Measurements from ENCODE around the gene ASCL4. TPM values are rescaled to one million over a fixed set of nuclear protein-coding genes. Genes with fewer than 3 reads are reported as not detected.
"Not testable (repeated sequence)": the region's sequence is repeated elsewhere in the genome, so short reads cannot be mapped to it uniquely, and the experiment has no call there.

ASCL4 gene
- not detected in 2 replicates for polyA plus RNA-seq (2012; rRNA removed)
- not detected in 2 replicates for polyA plus RNA-seq (2012; cell fraction: cytosol; rRNA removed)
- polyA plus RNA-seq (2012; cell fraction: nucleus; rRNA removed), result not detected in 2 replicates

GRCh38 chr12:107774349-107775029, at the start of gene ASCL4:
TSS of gene ASCL4 (plus strand) at chr12:107774704. CDS start at chr12:107775219, 515 bp downstream.
- TF ChIP-seq TEAD4 (IDR thresholded peaks at IDR 0.05; ENCODE audit: borderline replicate concordance, insufficient read depth) (no peak), NRF1 (IDR thresholded peaks at IDR 0.05; ENCODE audit: low read depth, low read length) (no peak), RCOR1 (IDR thresholded peaks at IDR 0.05; ENCODE audit: low read length) (no peak), CHD2 (IDR thresholded peaks at IDR 0.05; ENCODE audit: low read length, partially characterized antibody) (no peak), RFX5 (IDR thresholded peaks at IDR 0.05; ENCODE audit: low read length) (no peak), REST (IDR thresholded peaks at IDR 0.05; ENCODE audit: low read depth, low read length) (no peak), FOSL2 (IDR thresholded peaks at IDR 0.05; ENCODE audit: borderline replicate concordance, low read depth) (no peak), NFIC (IDR thresholded peaks at IDR 0.05; ENCODE audit: borderline replicate concordance) (no peak), TAF1 (IDR thresholded peaks at IDR 0.05; ENCODE audit: borderline replicate concordance, low read depth, low read length) (no peak), ELF1 (IDR thresholded peaks at IDR 0.05) (no peak), GABPA (IDR thresholded peaks at IDR 0.05; ENCODE audit: low read depth) (no peak), CTCF (IDR thresholded peaks at IDR 0.05) (no peak), MEF2A (IDR thresholded peaks at IDR 0.05; ENCODE audit: borderline replicate concordance, low read depth) (no peak), MAX (IDR thresholded peaks at IDR 0.05; ENCODE audit: low read depth) (no peak), FOXM1 (IDR thresholded peaks at IDR 0.05; ENCODE audit: low read depth) (no peak), RAD21 (IDR thresholded peaks at IDR 0.05; ENCODE audit: low read length) (no peak), SMC3 (IDR thresholded peaks at IDR 0.05; ENCODE audit: low read depth, low read length) (no peak)
- POLR2A ChIA-PET, result no interaction called here
- Histone ChIP-seq H3K9ac (no peak within 1 kb of the TSS), H3K4me2 (no peak within 1 kb of the TSS), H3K9me2 (no peaks in the 10 kb centered on the region), H2AFZ (ENCODE audit: low read depth) (no peak within 1 kb of the TSS), H3K79me2 (ENCODE audit: insufficient read depth) (no peaks in the 10 kb centered on the region), H3K27me3 (ENCODE audit: insufficient read depth) (peaks cover 23% of the 10 kb centered on the region), H3K36me3 (replicated peaks in 1 of 2; ENCODE audit: control insufficient read depth in 1 of 2, insufficient read depth in 2 of 2, low read length in 1 of 2) (no peaks in the 10 kb centered on the region), H3K4me3 (ENCODE audit: low read depth in 2 of 2, low read length in 1 of 2) (peak within 1 kb of the TSS in 1 of 2 experiments; percentile 23; a peak in 1 of 4 replicates), H3K27ac (ENCODE audit: low read depth in 2 of 2, low read length in 1 of 2) (no peak within 1 kb of the TSS), H3K4me1 (ENCODE audit: control insufficient read depth in 1 of 2, insufficient read depth in 2 of 2, low read depth in 1 of 2, low read length in 1 of 2) (no peaks in the 10 kb centered on the region; a peak in 1 of 4 replicates), H3K9me3 (no peaks in the 10 kb centered on the region), H3F3A (replicated peaks; ENCODE audit: insufficient read depth) (no peaks in the 10 kb centered on the region), H4K20me1 (ENCODE audit: insufficient read depth) (no peaks in the 10 kb centered on the region)
- WGBS (ENCODE audit: low lambda C conversion rate), result 42% methylated on average over 13 of the region's 13 CpGs
- no peak for DNase-seq
- CTCF ChIA-PET, result interaction anchor here (0.9 to 1.8 kb wide), 3 partner anchors 9 to 855 kb away, joined by 3 to 4 read pairs (median 4); no protein-coding TSS in a partner anchor

GRCh38 chr12:107727327-107727726, 47.2 kb upstream of the ASCL4 start:
- H3K36me3 ChIP-seq (replicated peaks in 1 of 2; ENCODE audit: control insufficient read depth in 1 of 2, insufficient read depth in 2 of 2, low read length in 1 of 2); H3K9me3 ChIP-seq; H3K4me1 ChIP-seq (ENCODE audit: control insufficient read depth in 1 of 2, insufficient read depth in 2 of 2, low read depth in 1 of 2, low read length in 1 of 2); H3K4me3 ChIP-seq (ENCODE audit: low read depth in 2 of 2, low read length in 1 of 2); H3K9ac ChIP-seq; CTCF ChIA-PET; DNase-seq; H4K20me1 ChIP-seq (ENCODE audit: insufficient read depth); H3K4me2 ChIP-seq; H3K9me2 ChIP-seq; POLR2A ChIA-PET; H3F3A ChIP-seq (replicated peaks; ENCODE audit: insufficient read depth); H3K79me2 ChIP-seq (ENCODE audit: insufficient read depth); H2AFZ ChIP-seq (ENCODE audit: low read depth); H3K27me3 ChIP-seq (ENCODE audit: insufficient read depth); H3K27ac ChIP-seq (ENCODE audit: low read depth in 2 of 2, low read length in 1 of 2): not testable (repeated sequence)
- WGBS (ENCODE audit: low lambda C conversion rate), result 14% methylated on average over 1 of the region's 1 CpG

- H3F3A ChIP-seq (replicated peaks; ENCODE audit: insufficient read depth); DNase-seq; POLR2A ChIA-PET; H3K4me3 ChIP-seq (ENCODE audit: low read depth in 2 of 2, low read length in 1 of 2); H4K20me1 ChIP-seq (ENCODE audit: insufficient read depth); H3K9me2 ChIP-seq; H3K4me2 ChIP-seq; H3K27ac ChIP-seq (ENCODE audit: low read depth in 2 of 2, low read length in 1 of 2); CTCF ChIA-PET; H3K36me3 ChIP-seq (replicated peaks in 1 of 2; ENCODE audit: control insufficient read depth in 1 of 2, insufficient read depth in 2 of 2, low read length in 1 of 2); H2AFZ ChIP-seq (ENCODE audit: low read depth); H3K79me2 ChIP-seq (ENCODE audit: insufficient read depth); H3K9me3 ChIP-seq; H3K4me1 ChIP-seq (ENCODE audit: control insufficient read depth in 1 of 2, insufficient read depth in 2 of 2, low read depth in 1 of 2, low read length in 1 of 2); H3K9ac ChIP-seq; H3K27me3 ChIP-seq (ENCODE audit: insufficient read depth): not testable (repeated sequence)
- no CpG with 5 or more reads among the region's 1 CpG for WGBS (ENCODE audit: low lambda C conversion rate)
These were observed 46.8 kb upstream of the ASCL4 start for GRCh38 chr12:107727742-107728141.
